Thoracic aorta (tissue), 2 donors: ENCODE measurements around the gene CRTC1. TPM values are rescaled to one million over a fixed set of nuclear protein-coding genes. Genes with fewer than 3 reads are reported as not detected.

ENCODE experiments used
- ATAC-seq: fragments of 150-250 bp; one replicate; pipeline ENCODE4 v1.8.0; 2017; ENCODE audit warnings: low read depth; ENCODE audit not compliant: insufficient number of reproducible peaks, low FRiP score
- DNase-seq: peaks from one replicate; pipeline ENCODE4 v3.0.0-alpha.2; 2020; ENCODE audit warnings: low spot score
- H3K27ac ChIP-seq, 2 donors: fragments of 200-600 bp; sonication (generic); 1 replicate in 1 of 2; 2 replicates in 1 of 2; pipeline ENCODE4 v1.5.1; 2016; ENCODE audit warnings: mild to moderate bottlenecking in 2 of 2, moderate library complexity in 2 of 2
- H3K27me3 ChIP-seq: fragments of 200-600 bp; sonication (generic); replicated peaks from 2 replicates; pipeline ENCODE4 v1.6.0; 2016; ENCODE audit warnings: mild to moderate bottlenecking; ENCODE audit not compliant: insufficient read depth
- H3K36me3 ChIP-seq: fragments of 200-600 bp; sonication (generic); one replicate; pipeline ENCODE4 v1.5.1; 2016
- H3K4me1 ChIP-seq, 2 donors: fragments of 200-600 bp; sonication (generic); 1 replicate in 1 of 2; 2 replicates in 1 of 2; pipeline versions ENCODE4 v1.5.1 to v1.6.0; 2016; ENCODE audit warnings: low read depth in 2 of 2, mild to moderate bottlenecking in 1 of 2; ENCODE audit not compliant: control insufficient read depth in 1 of 2
- H3K4me3 ChIP-seq: fragments of 200-600 bp; sonication (generic); 2 replicates; pipeline ENCODE4 v1.5.1; 2016; ENCODE audit warnings: mild to moderate bottlenecking
- H3K9me3 ChIP-seq: fragments of 200-600 bp; sonication (generic); 2 replicates; pipeline ENCODE4 v1.5.1; 2016
- CTCF ChIP-seq: fragments of 200-600 bp; sonication (generic); IDR thresholded peaks from one replicate; pipeline ENCODE4 v1.5.1; 2019; ENCODE audit warnings: antibody characterized with exemption
- total RNA-seq, 2 donors: library from RNA; depleted of rRNA; stranded (reverse); fragments of >200 nt; gene quantifications; one replicate each; pipeline versions ENCODE4 v1.1.0 to v1.2.3, GENCODE V29; 2016

The CRTC1 gene
- total RNA-seq, 2 donors from 2014 or later: 8.7 to 11.2 TPM

GRCh38 chr19:18649371-18650020 lies 34.0 kb upstream of the CRTC1 start:
- Histone ChIP-seq H3K27me3 (no peaks in the 10 kb centered on the region), H3K4me1 (peaks cover 32 to 64% of the 10 kb centered on the region in 2 donors), H3K9me3 (no peaks in the 10 kb centered on the region), H3K27ac (peak overlapping the region; percentile 88 to 92), H3K4me3 (peak overlapping the region; percentile 62), H3K36me3 (no peaks in the 10 kb centered on the region)
- no peak for TF ChIP-seq CTCF
- DNase-seq (no peak), ATAC-seq (no peak)

GRCh38 chr19:18650021-18650390 lies 33.5 kb upstream of the CRTC1 start:
- Histone ChIP-seq H3K4me1 (peaks cover 27 to 59% of the 10 kb centered on the region in 2 donors), H3K36me3 (no peaks in the 10 kb centered on the region), H3K4me3 (peak overlapping the region; percentile 62), H3K9me3 (no peaks in the 10 kb centered on the region), H3K27ac (peak overlapping the region; percentile 88 to 92), H3K27me3 (no peaks in the 10 kb centered on the region)
- ATAC-seq (peak; percentile 27), DNase-seq (no peak)
- no peak for TF ChIP-seq CTCF

- ATAC-seq (peak; percentile 75), DNase-seq (peak; percentile 66)
- Histone ChIP-seq H3K36me3 (no peaks in the 10 kb centered on the region), H3K4me3 (peak overlapping the region; percentile 62), H3K27me3 (no peaks in the 10 kb centered on the region), H3K4me1 (peaks cover 23 to 53% of the 10 kb centered on the region in 2 donors), H3K9me3 (no peaks in the 10 kb centered on the region), H3K27ac (peak overlapping the region; percentile 88 to 92)
- TF ChIP-seq CTCF: no peak
These were observed 32.9 kb upstream of the CRTC1 start for GRCh38 chr19:18650468-18651041.

- ATAC-seq (no peak), DNase-seq (no peak)
- peak overlapping the region; percentile 88 to 92 for H3K27ac ChIP-seq
- H3K36me3 ChIP-seq: no peaks in the 10 kb centered on the region
- no peaks in the 10 kb centered on the region for H3K9me3 ChIP-seq
- peaks cover 19 to 46% of the 10 kb centered on the region in 2 donors for H3K4me1 ChIP-seq
- no peak overlapping the region for H3K4me3 ChIP-seq
- H3K27me3 ChIP-seq: no peaks in the 10 kb centered on the region
- TF ChIP-seq CTCF: no peak
These were observed 32.2 kb upstream of the CRTC1 start for GRCh38 chr19:18651300-18651699.

GRCh38 chr19:18651733-18652132 lies 31.7 kb upstream of the CRTC1 start:
- Histone ChIP-seq H3K27me3 (no peaks in the 10 kb centered on the region), H3K36me3 (no peaks in the 10 kb centered on the region), H3K27ac (peak overlapping the region; percentile 88 to 92), H3K4me3 (no peak overlapping the region), H3K9me3 (no peaks in the 10 kb centered on the region), H3K4me1 (peaks cover 19 to 44% of the 10 kb centered on the region in 2 donors)
- DNase-seq (no peak), ATAC-seq (no peak)
- TF ChIP-seq CTCF: no peak
